HG03432 (cell line): ENCODE results near the gene CNGA3.

ENCODE experiments used
- ATAC-seq: cut with Tn5 transposase; IDR thresholded peaks from one replicate; pipeline ENCODE4 v1.9.1; 2021; ENCODE audit warnings: mild to moderate bottlenecking, moderate library complexity; ENCODE audit not compliant: unreplicated experiment

CNGA3 gene

GRCh38 chr2:98324181-98324580 lies 22.1 kb upstream of the CNGA3 start:
- no peak for ATAC-seq

- ATAC-seq, result no peak
Observed at GRCh38 chr2:98327776-98328175, 18.5 kb upstream of the CNGA3 start.

- ATAC-seq, result no peak
Observed at GRCh38 chr2:98329549-98329948, 16.7 kb upstream of the CNGA3 start.

- no peak for ATAC-seq
Observed at GRCh38 chr2:98332989-98333388, 13.3 kb upstream of the CNGA3 start.

- no peak for ATAC-seq
Observed at GRCh38 chr2:98333922-98334321, 12.3 kb upstream of the CNGA3 start.

GRCh38 chr2:98334439-98335078 lies 11.7 kb upstream of the CNGA3 start:
- no peak for ATAC-seq

- ATAC-seq, result no peak
Observed at GRCh38 chr2:98335271-98335670, 11.0 kb upstream of the CNGA3 start.

- no peak for ATAC-seq
Observed at GRCh38 chr2:98341241-98341640, 5.0 kb upstream of the CNGA3 start.

GRCh38 chr2:98343285-98343684 lies 3.0 kb upstream of the CNGA3 start:
- no peak for ATAC-seq

- no peak for ATAC-seq
Observed at GRCh38 chr2:98347298-98348065, 1.2 kb downstream of the CNGA3 start.

- no peak for ATAC-seq
Observed at GRCh38 chr2:98348066-98348561, 1.9 kb downstream of the CNGA3 start.

GRCh38 chr2:98350411-98350810 lies 4.2 kb downstream of the CNGA3 start:
- ATAC-seq, result no peak

- no peak for ATAC-seq
Observed at GRCh38 chr2:98355881-98356280, 9.6 kb downstream of the CNGA3 start.

- no peak for ATAC-seq
Observed at GRCh38 chr2:98356729-98357128, 10.5 kb downstream of the CNGA3 start.

GRCh38 chr2:98357849-98358248 lies 11.6 kb downstream of the CNGA3 start:
- ATAC-seq, result no peak

- ATAC-seq, result no peak
Observed at GRCh38 chr2:98359986-98360385, 13.7 kb downstream of the CNGA3 start.

- no peak for ATAC-seq
Observed at GRCh38 chr2:98367721-98368120, 21.5 kb downstream of the CNGA3 start.

- ATAC-seq, result no peak
Observed at GRCh38 chr2:98369710-98370239, 23.5 kb downstream of the CNGA3 start.

GRCh38 chr2:98372121-98372520 lies 25.9 kb downstream of the CNGA3 start:
- no peak for ATAC-seq

GRCh38 chr2:98372579-98372978 lies 26.3 kb downstream of the CNGA3 start:
- ATAC-seq, result no peak

GRCh38 chr2:98374286-98374685 lies 28.0 kb downstream of the CNGA3 start:
- ATAC-seq, result no peak

- no peak for ATAC-seq
Observed at GRCh38 chr2:98374958-98375570, 28.8 kb downstream of the CNGA3 start.
